GM21576 (cell line): ENCODE results near the gene KCNC4.
A peak's percentile ranks its signal among the peaks of the same experiment; 100 is the strongest.

ENCODE experiments used
- ATAC-seq: cut with Tn5 transposase; IDR thresholded peaks from one replicate; pipeline ENCODE4 v1.9.1; 2021; ENCODE audit warnings: mild to moderate bottlenecking, moderate library complexity; ENCODE audit not compliant: unreplicated experiment

KCNC4 gene

GRCh38 chr1:110209715-110210603, at the start of gene KCNC4:
TSS of gene KCNC4 (plus strand) at chr1:110210314. CDS start at chr1:110211500, 1,186 bp downstream.
- ATAC-seq: peak; percentile 74

- no peak for ATAC-seq
Measured at GRCh38 chr1:110160538-110161100, 49.5 kb upstream of the KCNC4 start.

GRCh38 chr1:110161165-110161564, 48.9 kb upstream of the KCNC4 start:
- no peak for ATAC-seq

- no peak for ATAC-seq
Measured at GRCh38 chr1:110161849-110162248, 48.3 kb upstream of the KCNC4 start.

DNA sequence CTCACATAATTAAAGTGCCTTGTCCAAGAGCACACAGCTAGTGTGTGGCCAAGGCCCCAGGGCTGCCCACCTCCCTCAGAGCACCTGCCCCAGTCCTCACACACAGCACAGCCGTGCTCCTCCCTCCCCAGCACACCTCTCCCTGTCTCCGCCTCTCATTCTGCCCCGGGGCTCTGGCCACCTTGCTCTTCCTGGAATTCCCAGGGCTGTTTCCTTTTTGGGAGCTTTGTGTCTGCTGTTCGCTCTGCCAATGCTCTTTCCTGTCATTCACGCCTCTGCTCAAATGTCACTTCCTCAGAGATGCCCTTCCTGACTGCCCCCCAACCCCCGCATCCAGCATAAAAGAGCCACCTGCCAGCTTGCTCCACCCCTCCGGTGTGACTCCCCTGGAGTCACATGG, 46.5 kb upstream of the KCNC4 start:
- no peak for ATAC-seq

DNA sequence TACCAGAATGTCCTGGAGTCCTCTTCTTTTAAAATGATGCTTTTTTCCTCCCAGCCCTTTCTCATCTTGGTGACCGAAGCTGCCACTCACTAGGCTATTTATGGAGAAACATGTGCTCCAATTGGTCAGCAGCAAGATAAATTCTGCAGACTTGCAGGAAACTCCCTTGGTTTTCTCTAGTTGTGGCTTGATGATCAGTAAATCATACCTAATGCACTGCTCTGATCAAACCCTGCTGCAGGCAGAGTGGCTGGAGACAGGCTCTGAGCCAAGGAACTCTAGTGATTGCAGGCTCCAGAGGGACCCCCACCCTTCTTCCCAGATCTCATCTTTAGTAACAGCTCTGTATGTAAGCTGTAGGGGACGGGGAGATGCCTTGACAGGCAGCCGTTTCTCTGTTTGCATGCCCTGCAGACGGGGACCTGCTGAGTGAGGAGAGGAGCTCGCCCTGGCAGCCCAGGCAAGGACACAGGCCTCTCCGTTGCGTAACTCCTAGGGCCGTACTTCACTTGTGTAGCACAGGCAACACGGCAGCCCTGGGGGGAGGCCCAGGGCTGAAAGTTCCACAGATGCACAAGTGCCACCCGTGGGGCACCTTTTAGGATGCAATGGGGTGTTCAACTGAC, 45.3 kb upstream of the KCNC4 start:
- ATAC-seq: no peak

GRCh38 chr1:110165761-110166231, 44.3 kb upstream of the KCNC4 start:
- no peak for ATAC-seq

DNA sequence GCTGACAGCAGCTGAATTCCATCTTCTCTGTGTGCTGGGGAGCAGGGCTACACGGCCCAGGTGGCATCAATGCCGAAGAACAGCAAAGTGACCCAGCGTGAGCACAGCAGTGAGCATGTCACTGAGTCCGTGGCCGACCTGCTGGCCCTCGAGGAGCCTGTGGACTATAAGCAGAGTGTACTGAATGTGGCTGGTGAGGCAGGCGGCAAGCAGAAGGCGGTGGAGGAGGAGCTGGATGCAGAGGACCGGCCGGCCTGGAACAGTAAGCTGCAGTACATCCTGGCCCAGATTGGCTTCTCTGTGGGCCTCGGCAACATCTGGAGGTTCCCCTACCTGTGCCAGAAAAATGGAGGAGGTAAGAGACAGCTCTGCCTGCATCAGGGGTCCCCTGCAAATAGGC, 43.3 kb upstream of the KCNC4 start:
- ATAC-seq: no peak

DNA sequence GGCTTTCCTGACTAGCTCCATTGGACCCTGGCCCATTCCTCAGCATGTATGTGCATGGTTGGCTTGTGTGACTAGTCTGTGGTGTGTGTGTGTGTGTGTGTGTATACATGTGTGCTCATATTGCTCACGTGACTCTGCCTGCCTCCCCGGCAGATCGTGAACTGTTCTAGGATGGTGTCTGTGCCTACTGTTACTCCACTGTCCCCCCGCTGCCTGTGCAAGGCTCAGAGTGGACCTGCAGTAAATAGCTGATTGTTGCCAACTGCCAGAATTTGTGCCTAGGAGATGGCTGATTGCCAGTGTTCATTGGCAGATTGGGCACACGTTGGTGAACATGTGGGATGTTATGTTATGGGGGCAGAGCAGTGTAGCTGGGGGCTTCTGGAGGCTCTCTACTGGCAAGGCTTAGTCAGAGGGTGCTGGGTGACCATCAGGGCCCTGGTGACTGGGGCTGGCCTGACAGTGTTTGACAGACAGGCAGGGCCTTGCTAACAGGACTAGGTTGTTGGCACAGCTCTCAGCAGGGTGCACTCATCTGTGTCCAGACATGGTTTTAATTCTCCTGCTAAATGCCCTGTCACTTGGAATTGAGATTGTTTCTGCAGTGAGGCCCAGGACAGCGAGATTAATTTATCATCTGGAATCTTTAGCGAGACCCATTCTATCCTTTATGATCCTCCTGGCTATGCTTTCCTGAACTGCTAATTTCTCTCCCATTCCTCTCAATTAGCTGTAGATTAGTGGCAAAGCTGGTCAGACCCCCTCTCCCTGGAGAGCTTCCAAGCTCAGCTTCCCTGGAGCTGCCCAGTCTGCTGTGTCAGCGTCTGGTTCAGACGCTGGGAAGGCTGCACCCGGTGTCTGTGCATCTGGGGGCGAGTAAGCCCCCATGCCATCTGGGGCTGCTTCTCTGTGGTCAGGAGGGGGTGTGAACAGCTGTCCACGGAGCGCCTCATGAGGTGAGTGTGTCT, 39.1 kb upstream of the KCNC4 start:
- no peak for ATAC-seq

DNA sequence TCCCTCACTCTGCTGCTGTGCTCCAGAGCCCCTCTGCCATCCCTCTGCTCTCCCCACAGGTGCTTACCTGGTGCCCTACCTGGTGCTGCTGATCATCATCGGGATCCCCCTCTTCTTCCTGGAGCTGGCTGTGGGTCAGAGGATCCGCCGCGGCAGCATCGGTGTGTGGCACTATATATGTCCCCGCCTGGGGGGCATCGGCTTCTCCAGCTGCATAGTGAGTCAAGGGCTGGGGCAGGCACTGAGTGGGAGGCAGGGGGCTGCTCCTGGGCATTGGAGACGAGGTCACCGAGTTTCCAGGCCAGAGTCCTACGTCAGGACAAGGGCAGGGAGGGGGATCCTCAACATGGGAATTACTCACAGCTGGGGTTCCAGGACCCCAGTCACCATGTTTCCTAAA, 38.1 kb upstream of the KCNC4 start:
- ATAC-seq: no peak

GRCh38 chr1:110173466-110174105, 36.5 kb upstream of the KCNC4 start:
- no peak for ATAC-seq

DNA sequence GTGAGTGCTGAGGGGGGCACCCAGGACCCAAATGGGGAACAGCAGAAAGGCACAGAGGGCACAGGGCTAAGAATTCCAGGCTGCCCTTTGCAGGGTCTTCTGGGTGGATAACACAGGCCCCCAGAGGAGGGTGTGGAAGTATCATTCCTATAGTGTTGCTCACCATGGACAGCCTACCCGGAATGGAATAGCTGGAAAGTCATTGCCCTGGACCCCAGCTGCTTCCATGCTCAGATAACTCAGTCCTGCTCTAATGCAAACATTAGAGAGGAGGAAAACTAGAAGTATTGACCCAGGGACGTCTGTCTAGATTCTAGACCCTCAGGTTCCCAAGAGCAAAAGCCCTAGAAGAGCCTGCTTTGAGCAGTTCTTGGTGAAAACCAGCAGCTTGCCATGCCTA, 35.2 kb upstream of the KCNC4 start:
- no peak for ATAC-seq

DNA sequence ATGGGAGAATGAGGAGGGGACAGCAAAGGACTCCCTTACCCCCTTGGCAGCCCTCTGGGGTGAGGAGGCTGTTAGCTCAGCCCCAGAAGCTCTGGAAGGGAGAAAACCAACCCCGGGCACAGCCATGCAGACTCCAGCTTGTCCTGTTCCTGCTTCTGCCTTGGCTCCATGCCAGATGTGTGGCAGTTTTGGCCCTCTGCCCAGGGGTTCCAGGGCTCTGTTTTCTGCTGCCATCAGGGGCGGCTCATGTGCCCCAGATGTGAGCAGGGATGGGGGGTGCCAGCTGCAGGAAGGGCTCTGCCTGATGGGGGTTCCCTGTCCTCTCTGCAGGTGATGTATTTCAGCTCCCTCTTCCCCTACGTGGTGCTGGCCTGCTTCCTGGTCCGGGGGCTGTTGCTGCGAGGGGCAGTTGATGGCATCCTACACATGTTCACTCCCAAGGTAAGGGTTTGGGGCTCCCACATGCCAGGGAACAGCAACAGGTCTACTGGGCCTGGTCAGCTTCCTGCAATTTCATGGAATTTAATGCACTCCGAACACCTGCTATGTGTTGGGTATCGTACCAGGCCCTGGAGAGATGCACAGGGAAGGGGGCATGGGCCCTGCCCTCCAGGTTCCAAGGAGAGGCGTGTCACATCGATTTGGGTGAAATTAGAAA, 33.7 kb upstream of the KCNC4 start:
- no peak for ATAC-seq

DNA sequence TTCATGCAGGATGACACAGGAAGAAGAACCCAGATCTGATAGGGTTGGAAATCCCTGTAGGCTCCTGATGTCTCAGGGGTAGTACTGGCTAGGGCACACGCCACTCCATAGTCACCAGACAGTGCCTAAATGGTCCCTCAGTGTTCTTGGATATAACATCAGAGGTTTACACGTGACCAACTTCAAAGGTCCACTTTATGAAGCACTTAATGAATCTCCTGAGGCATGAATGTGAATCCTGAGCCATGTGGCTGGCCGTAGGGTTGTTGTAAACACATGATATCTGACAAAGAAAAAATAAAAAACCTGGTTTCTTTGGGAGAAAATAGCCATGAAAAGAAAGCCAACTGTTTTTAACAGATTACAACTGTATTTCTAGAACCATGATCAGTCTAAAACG, 32.3 kb upstream of the KCNC4 start:
- ATAC-seq: no peak

DNA sequence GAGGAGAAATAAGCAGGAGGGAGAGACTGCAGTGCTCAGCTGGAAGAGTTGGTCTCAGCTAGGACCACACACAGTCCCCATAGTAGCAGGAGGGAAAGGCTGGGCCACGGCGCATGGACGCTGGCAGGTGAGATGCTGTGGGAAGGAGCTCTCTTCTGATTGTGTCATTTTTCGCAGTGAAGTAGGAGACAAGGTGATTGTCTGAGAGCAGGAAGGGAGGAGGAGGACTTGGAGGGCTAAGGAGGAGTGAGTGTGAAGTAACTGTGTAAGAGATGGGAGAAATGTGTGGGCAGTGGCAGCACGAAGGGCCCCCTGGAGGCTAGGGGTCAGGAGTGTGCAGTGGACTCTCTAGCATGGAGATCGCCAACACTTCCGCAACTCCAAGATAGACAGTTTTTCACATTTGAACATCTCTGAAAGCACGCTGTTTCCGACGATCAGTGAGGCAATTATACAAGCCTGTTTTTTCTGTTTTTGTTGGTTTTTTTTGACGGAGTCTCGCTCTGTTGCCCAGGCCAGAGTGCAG, 26.4 kb upstream of the KCNC4 start:
- ATAC-seq: no peak

- no peak for ATAC-seq
Measured at GRCh38 chr1:110184446-110184845, 25.7 kb upstream of the KCNC4 start.

DNA sequence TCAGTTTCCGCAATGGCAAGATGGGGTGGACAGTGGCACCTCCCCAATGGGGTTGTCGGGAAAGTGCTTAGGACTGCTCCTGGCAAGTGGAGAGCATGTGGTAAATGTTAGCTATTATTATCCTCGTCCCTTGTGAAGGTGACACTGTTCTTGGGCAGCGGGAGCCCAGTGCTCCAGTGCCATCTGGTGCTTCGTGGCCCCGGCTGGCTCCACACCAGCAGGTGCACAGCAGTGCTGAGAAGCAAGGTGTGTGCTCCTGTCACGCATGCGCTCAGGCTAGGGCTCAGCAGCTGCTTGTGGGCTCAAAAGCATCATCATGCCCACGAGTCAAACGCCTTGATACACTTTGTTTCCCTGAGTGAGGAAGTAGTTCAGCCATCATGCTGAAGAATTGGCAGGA, 24.9 kb upstream of the KCNC4 start:
- no peak for ATAC-seq

- no peak for ATAC-seq
Measured at GRCh38 chr1:110186558-110186957, 23.6 kb upstream of the KCNC4 start.

DNA sequence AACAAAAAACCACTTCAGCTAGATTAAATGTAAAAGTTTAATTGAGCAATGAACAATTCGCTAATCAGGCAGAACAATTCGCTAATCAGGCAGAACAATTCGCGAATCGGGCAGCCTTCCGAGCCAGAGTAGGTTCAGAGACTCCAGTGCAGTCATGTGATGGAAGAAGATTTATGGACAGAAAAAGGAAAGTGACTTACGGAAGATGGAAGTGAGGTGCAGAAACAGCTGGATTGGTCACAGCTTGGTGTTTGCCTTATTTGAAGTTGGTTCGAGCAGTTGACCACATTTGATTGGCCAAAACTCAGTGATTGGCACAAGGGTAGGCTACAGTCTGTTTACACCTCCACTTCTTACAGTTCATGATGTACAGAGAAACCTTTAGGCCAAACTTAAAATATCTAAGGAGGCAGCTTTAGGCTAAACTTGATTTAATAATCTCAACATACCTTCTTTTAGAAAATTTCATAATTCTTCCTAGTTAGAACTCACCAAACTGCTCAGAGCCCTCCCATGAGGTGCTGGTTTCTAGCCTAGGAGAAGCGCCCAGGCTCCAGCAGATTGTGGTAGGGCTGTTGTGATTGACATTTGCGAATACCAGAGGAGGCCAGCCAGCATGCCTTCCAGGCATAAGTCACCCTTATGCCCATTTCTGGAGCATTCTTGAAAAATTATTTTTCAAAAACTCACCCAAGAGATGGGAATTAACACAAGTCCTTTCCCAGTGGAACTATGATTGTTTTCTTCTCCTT, 22.8 kb upstream of the KCNC4 start:
- ATAC-seq: no peak
